SH-SY5Y (cell line): ENCODE results near the gene LTBP2.

Experiments used
- GATA2 ChIP-seq: IDR thresholded peaks from 2 replicates; pipeline ENCODE4 v1.6.1; 2011; ENCODE audit warnings: mild to moderate bottlenecking, low read depth, low read length
- GATA3 ChIP-seq: IDR thresholded peaks from 2 replicates; pipeline ENCODE4 v1.6.1; 2011; ENCODE audit warnings: low read depth, mild to moderate bottlenecking, low read length, moderate library complexity

- TF ChIP-seq GATA3 (no peak), GATA2 (no peak)
Measured at GRCh38 chr14:74622257-74622656, 10.2 kb upstream of the LTBP2 start.
